Chondrocyte (in vitro differentiated cells): Measurements from ENCODE around the gene MYBPH. TPM values are rescaled to one million over a fixed set of nuclear protein-coding genes. Genes with fewer than 3 reads are reported as not detected.

Experiments used
- DNase-seq: peaks from one replicate; pipeline ENCODE4 v3.0.0; 2021; ENCODE audit warnings: mixed read lengths, low spot score
- H3K27ac Mint-ChIP-seq: one replicate; pipeline ENCODE4 v1.8.0; 2021; ENCODE audit warnings: mild to moderate bottlenecking, moderate library complexity, mixed read lengths; ENCODE audit not compliant: unreplicated experiment
- H3K27me3 Mint-ChIP-seq: 2 replicates; pipeline ENCODE4 v1.8.0; 2021; ENCODE audit warnings: low read depth, mixed read lengths
- H3K36me3 Mint-ChIP-seq: 2 replicates; pipeline ENCODE4 v1.8.0; 2021; ENCODE audit warnings: low read depth, mixed read lengths
- H3K4me1 Mint-ChIP-seq: 2 replicates; pipeline ENCODE4 v1.8.0; 2021; ENCODE audit warnings: low read depth, mild to moderate bottlenecking, mixed read lengths
- H3K4me3 Mint-ChIP-seq: one replicate; pipeline ENCODE4 v1.8.0; 2021; ENCODE audit warnings: mild to moderate bottlenecking, moderate library complexity, mixed read lengths; ENCODE audit not compliant: unreplicated experiment
- H3K9me3 Mint-ChIP-seq: 2 replicates; pipeline ENCODE4 v1.8.0; 2021; ENCODE audit warnings: low read depth, mixed read lengths
- total RNA-seq: library from RNA; stranded (reverse); gene quantifications from 3 replicates; pipeline ENCODE4 v1.2.1, GENCODE V29; 2021
- TF ChIP-seq, protein P1 (sequence below): fragments of 200-600 bp; sonication (generic); IDR thresholded peaks from 2 replicates; pipeline ENCODE4 v1.5.0; 2021; ENCODE audit warnings: antibody characterized with exemption, mild to moderate bottlenecking, moderate library complexity

Gene MYBPH
- total RNA-seq, 1 donor from 2014 or later, result not detected

DNA sequence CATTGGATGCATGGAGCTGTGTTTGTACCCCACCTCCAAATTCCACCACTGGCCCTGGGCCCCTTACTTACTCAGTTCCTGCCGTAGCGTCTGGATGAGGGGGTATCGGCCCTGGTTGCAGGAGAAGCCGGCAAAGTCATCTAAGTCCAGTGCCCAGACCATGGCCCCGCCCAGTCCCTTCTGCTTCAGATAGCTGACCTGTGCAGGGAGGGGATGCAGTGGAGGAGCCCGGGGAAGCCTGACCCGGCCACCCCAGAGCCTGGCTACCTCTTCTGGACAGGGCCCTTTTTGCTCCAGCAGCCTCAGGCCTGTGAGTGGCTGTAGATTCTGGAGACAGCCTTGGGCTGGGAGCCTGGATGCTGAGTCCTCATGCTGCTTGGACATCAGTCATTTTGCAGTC is 42.0 kb upstream of the MYBPH start:
- DNase-seq, result no peak
- Mint-ChIP-seq H3K9me3 (no peaks in the 10 kb centered on the region), H3K36me3 (no peaks in the 10 kb centered on the region), H3K27me3 (peaks cover 49% of the 10 kb centered on the region), H3K4me1 (no peaks in the 10 kb centered on the region), H3K4me3 (no peak overlapping the region), H3K27ac (no peak overlapping the region)
- TF ChIP-seq, protein P1, sequence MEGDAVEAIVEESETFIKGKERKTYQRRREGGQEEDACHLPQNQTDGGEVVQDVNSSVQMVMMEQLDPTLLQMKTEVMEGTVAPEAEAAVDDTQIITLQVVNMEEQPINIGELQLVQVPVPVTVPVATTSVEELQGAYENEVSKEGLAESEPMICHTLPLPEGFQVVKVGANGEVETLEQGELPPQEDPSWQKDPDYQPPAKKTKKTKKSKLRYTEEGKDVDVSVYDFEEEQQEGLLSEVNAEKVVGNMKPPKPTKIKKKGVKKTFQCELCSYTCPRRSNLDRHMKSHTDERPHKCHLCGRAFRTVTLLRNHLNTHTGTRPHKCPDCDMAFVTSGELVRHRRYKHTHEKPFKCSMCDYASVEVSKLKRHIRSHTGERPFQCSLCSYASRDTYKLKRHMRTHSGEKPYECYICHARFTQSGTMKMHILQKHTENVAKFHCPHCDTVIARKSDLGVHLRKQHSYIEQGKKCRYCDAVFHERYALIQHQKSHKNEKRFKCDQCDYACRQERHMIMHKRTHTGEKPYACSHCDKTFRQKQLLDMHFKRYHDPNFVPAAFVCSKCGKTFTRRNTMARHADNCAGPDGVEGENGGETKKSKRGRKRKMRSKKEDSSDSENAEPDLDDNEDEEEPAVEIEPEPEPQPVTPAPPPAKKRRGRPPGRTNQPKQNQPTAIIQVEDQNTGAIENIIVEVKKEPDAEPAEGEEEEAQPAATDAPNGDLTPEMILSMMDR, result no peak

DNA sequence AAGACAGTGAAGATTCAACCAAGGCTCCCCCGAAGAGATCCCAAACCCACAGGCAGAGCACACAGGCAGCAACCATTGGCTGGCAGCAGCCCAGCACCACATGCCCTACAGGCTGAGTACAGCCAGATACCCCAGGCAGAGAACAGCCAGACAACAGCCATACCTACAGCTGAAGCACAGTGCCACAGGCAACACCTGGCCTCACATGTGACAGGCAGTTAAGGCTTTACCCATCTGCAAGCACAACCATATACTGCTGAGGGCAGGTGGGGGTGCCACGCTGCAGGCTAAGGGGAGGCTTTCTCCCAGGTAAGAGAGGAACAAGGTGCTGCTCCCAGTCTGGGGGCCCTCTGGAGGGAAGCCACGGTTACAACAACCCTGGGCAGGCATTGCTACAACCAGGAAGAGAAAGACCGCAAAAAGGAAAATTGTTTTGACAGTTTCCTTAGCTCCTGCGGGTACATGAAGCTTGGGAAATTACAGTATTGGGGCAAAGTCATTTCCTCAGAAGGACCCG is 41.6 kb upstream of the MYBPH start:
- Mint-ChIP-seq H3K36me3 (no peaks in the 10 kb centered on the region), H3K9me3 (no peaks in the 10 kb centered on the region), H3K27me3 (peaks cover 45% of the 10 kb centered on the region), H3K4me1 (no peaks in the 10 kb centered on the region), H3K27ac (no peak overlapping the region), H3K4me3 (no peak overlapping the region)
- TF ChIP-seq, protein P1, result peak; percentile 22
- no peak for DNase-seq

DNA sequence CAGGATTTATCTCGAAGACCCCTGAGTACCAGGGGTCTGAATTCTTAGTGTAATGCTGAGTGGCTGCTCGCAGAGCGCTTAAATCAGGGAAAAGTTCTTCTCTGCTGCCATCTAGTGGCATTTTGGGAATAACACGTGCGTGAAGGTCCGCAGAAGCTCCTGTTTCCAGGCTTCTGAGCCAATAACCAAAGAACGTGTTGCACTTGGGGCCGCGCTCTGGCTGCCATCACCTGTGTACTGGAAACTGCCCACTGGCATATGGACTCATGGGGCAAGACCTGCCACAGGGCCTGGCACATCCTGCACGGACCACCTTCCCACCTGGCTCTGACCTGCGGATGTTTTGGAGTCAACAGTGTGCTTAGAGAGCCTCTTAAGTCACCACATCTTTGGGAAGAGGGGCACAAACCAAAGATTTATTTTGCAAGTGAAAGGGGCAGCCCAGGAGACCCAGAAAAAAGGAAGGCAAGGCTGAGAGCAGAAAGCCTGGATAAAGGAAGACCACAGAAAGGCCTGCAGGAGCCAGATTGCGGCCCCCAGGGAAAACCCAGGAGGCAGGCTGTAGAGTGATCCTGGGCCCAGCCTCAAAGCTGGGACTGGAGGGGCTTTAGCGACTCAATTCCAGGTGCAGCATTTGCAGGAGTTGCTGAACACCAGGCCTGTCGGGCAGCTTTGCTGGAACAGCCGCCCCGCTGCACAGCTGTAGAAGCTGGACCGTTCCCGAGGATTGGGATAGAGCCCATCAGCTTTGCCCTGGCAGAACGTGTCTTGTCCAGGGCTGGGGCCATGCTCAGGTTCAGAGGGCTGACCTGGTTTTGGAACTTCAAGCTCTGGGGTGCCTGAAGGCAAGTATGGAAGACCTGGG is 40.9 kb upstream of the MYBPH start:
- Mint-ChIP-seq H3K36me3 (no peaks in the 10 kb centered on the region), H3K27ac (no peak overlapping the region), H3K9me3 (no peaks in the 10 kb centered on the region), H3K27me3 (peaks cover 48% of the 10 kb centered on the region), H3K4me3 (no peak overlapping the region), H3K4me1 (no peaks in the 10 kb centered on the region)
- TF ChIP-seq, protein P1, result peak; percentile 92
- DNase-seq, result no peak

DNA sequence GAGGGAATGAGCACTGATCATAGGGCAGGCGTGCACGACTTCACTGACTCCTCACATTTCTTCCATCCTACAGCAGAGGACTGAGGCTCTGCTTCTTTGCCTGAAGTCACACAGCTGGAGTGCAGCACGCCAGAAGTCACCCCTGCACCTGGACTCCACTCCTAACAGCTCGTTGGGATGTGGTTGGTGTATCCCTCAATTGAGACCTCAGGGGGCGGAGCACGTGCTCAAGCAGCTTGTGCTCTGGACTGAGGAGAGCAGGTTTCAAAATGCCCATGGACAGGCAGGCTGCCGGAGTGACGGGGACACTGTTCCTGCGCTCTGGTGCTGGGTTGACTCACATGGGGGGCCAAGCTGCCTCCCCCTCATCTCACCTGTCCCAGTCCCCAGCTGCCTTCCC is 39.9 kb upstream of the MYBPH start:
- no peaks in the 10 kb centered on the region for H3K4me1 Mint-ChIP-seq
- no peaks in the 10 kb centered on the region for H3K36me3 Mint-ChIP-seq
- peaks cover 50% of the 10 kb centered on the region for H3K27me3 Mint-ChIP-seq

DNA sequence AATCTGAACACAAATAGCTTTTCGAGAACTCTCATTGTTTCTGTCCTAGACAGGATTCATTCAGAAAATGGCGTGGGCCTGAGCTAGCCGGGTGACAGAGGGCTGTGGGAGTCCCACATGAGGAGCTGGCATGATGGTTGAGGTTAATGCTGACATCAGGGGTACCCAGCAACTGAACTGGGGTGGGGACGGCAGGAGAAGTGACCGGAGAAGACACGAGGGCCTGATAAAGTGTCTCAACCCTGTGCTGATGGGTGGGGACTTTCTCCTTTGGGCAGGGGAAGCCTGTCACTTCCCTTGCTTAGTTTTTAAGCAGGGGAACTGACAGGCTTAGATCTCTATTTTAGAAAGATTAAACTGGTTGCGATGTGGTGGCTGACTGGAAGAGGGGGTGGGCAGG is 39.2 kb upstream of the MYBPH start:
- no peaks in the 10 kb centered on the region for H3K9me3 Mint-ChIP-seq
- H3K27me3 Mint-ChIP-seq, result peaks cover 44% of the 10 kb centered on the region
- no peaks in the 10 kb centered on the region for H3K36me3 Mint-ChIP-seq
- no peak overlapping the region for H3K27ac Mint-ChIP-seq
- no peak for DNase-seq
- H3K4me1 Mint-ChIP-seq, result no peaks in the 10 kb centered on the region
- no peak overlapping the region for H3K4me3 Mint-ChIP-seq
- TF ChIP-seq, protein P1, result no peak

More for the DNA sequence above, 39.9 kb upstream of the MYBPH start:
- Mint-ChIP-seq H3K27ac (no peak overlapping the region), H3K4me3 (no peak overlapping the region), H3K9me3 (no peaks in the 10 kb centered on the region)
- DNase-seq, result no peak
- TF ChIP-seq, protein P1, result no peak
